Immature natural killer cell (primary cell): ENCODE measurements around the gene RIT2. TPM values are rescaled to one million over a fixed set of nuclear protein-coding genes. Genes with fewer than 3 reads are reported as not detected.
"Not testable (repeated sequence)": the region's sequence is repeated elsewhere in the genome, so short reads cannot be mapped to it uniquely, and the experiment has no call there.

ENCODE experiments used
- DNase-seq, 3 donors: peaks; one replicate each; pipeline ENCODE4 v3.0.0; 2022; ENCODE audit warnings: mixed read lengths in 1 of 3
- H3K27ac Mint-ChIP-seq, 6 donors: one replicate each; pipeline ENCODE4 v1.8.0; 2020; ENCODE audit warnings: mixed read lengths in 6 of 6, mild to moderate bottlenecking in 5 of 6, inconsistent platforms in 4 of 6, moderate library complexity in 3 of 6
- H3K27me3 Mint-ChIP-seq, 3 donors: one replicate each; pipeline ENCODE4 v1.8.0; 2020 to 2021; ENCODE audit warnings: low read depth in 3 of 3, mild to moderate bottlenecking in 3 of 3, mixed read lengths in 3 of 3, moderate library complexity in 3 of 3, inconsistent platforms in 1 of 3
- H3K36me3 Mint-ChIP-seq, 3 donors: one replicate each; pipeline ENCODE4 v1.8.0; 2020; ENCODE audit warnings: mixed read lengths in 3 of 3, inconsistent platforms in 2 of 3, mild to moderate bottlenecking in 2 of 3
- H3K4me1 Mint-ChIP-seq, 2 donors: one replicate each; pipeline ENCODE4 v1.8.0; 2020; ENCODE audit warnings: inconsistent platforms in 2 of 2, mild to moderate bottlenecking in 2 of 2, mixed read lengths in 2 of 2, moderate library complexity in 1 of 2
- H3K4me3 Mint-ChIP-seq, 5 donors: one replicate each; pipeline ENCODE4 v1.8.0; 2020; ENCODE audit warnings: mild to moderate bottlenecking in 5 of 5, mixed read lengths in 5 of 5, inconsistent platforms in 3 of 5, moderate library complexity in 3 of 5
- H3K9me3 Mint-ChIP-seq, 6 donors: one replicate each; pipeline ENCODE4 v1.8.0; 2020; ENCODE audit warnings: mild to moderate bottlenecking in 6 of 6, mixed read lengths in 6 of 6, inconsistent platforms in 4 of 6, moderate library complexity in 3 of 6
- polyA plus RNA-seq, 3 donors: library from polyadenylated mRNA; unstranded; fragments of 300-500 nt; fragmentation: Illumina TruSeq; gene quantifications; one replicate each; pipeline ENCODE4 v1.2.3, GENCODE V29; 2021

RIT2 gene
- polyA plus RNA-seq, 3 donors from 2014 or later, result not detected

DNA sequence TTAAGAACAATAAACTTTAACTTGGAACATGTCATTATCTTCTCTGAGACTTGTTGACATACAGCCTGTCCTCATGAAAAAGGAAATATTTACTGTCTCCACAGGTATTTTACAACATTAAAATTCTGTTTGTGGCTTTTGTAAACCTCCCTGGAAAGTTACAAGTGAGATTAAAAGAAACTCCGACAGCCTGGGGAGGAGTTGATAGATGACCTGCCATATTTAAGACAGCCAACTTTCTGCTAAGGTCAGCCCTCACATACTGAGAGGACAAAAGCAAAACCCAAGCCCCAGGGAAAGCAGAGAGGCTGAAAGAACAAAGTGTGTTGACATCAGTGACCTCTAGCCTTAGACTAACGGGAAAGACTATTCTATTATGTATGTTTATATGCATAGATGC lies 350.2 kb downstream of the RIT2 start:
- peaks cover 0 to 3% (median 0%) of the 10 kb centered on the region in 3 donors for H3K36me3 Mint-ChIP-seq
- no peak overlapping the region for H3K4me3 Mint-ChIP-seq
- peaks cover 5 to 40% (median 20%) of the 10 kb centered on the region in 6 donors for H3K9me3 Mint-ChIP-seq
- no peaks in the 10 kb centered on the region for H3K4me1 Mint-ChIP-seq
- no peak overlapping the region for H3K27ac Mint-ChIP-seq
- peaks cover 0 to 1% (median 0%) of the 10 kb centered on the region in 3 donors for H3K27me3 Mint-ChIP-seq
- no peak for DNase-seq

DNA sequence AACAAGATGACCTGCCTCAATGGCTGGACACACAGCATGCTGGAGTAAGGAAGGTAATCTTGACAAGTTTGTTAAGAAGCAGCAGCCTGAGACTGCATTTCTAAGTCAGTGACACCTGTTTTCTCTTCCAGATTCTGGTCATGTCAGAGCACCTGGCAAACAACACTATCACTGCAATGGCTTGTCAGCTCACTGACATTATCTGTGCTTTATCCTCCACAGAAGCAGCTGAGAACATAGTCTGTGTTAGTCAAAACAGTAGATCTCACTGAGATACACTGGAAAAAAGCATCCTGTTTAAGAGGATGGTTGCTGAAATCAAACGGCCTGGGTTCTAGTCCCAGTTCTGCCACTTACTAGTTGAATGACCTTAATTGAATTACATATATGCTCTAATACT lies 355.2 kb downstream of the RIT2 start:
- peaks cover 5 to 31% (median 17%) of the 10 kb centered on the region in 6 donors for H3K9me3 Mint-ChIP-seq
- no peak overlapping the region for H3K27ac Mint-ChIP-seq
- H3K36me3 Mint-ChIP-seq, result no peaks in the 10 kb centered on the region
- DNase-seq, result no peak
- H3K27me3 Mint-ChIP-seq, result no peaks in the 10 kb centered on the region
- no peaks in the 10 kb centered on the region for H3K4me1 Mint-ChIP-seq
- no peak overlapping the region for H3K4me3 Mint-ChIP-seq

DNA sequence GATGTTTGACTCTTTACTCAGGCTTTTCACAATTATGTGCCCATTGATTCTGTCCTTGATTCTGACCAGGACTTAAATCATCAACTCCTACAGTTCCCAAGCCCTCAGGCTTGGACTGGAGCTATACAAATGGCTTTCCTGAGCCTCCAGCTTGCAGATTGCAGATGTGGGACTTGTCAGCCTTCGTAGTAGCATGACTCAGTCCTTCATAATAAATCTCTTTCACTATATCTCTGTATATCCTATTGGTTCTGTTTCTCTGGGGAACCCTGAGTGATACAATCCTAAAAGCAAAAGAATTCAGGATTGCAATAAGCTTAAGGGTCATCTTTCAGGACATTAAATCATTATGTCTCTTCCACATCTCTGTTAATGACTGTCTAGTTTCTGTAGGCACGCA lies 356.6 kb downstream of the RIT2 start:
- no peaks in the 10 kb centered on the region for H3K27me3 Mint-ChIP-seq
- no peaks in the 10 kb centered on the region for H3K4me1 Mint-ChIP-seq
- no peak overlapping the region for H3K27ac Mint-ChIP-seq
- peaks cover 6 to 23% (median 16%) of the 10 kb centered on the region in 6 donors for H3K9me3 Mint-ChIP-seq
- no peak for DNase-seq
- no peak overlapping the region for H3K4me3 Mint-ChIP-seq
- H3K36me3 Mint-ChIP-seq, result no peaks in the 10 kb centered on the region

DNA sequence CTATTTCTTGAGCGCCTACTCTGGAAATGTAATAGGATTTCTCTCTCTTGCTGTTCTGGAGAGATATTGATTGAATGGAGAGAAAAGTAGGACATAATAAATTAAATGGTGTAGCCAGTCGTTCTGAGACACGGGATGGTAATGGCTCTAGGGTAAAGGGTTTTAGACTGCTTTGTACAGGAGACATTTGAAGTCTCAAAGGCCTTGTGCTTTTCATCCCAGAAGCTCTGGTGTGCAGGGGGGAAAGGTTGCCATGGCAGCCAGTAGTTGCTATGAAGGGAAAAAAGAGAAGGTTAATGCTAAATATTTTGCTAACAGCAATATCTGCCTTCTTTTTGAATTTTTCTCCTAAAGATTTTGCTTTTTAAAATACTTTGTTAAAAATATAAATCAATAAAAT lies 359.3 kb downstream of the RIT2 start:
- Mint-ChIP-seq H3K4me3 (no peak overlapping the region), H3K36me3 (no peaks in the 10 kb centered on the region), H3K27me3 (no peaks in the 10 kb centered on the region), H3K27ac (no peak overlapping the region), H3K4me1 (no peaks in the 10 kb centered on the region), H3K9me3 (peaks cover 6 to 23% (median 13%) of the 10 kb centered on the region in 6 donors)
- DNase-seq, result no peak

DNA sequence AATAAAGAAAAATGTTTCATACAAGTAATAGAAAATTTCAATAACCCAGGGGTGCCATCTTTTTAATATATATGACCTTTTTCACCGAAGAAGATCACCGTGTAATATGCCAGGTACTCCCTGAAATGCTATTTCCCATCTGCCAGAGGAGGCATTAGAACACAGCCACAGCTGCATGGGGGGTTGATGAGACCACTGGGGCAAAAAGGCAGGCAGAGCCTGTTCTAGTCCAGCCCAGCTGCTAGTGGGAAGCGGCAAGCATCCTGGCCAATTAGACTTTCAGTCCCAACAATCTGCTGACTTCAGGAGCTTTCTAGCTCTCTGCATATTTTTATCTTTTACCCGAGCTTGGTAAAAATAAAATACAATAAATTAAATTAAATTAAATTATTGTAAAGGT lies 362.6 kb downstream of the RIT2 start:
- H3K4me3 Mint-ChIP-seq, result no peak overlapping the region
- no peak for DNase-seq
- no peaks in the 10 kb centered on the region for H3K36me3 Mint-ChIP-seq
- peaks cover 3 to 18% (median 8%) of the 10 kb centered on the region in 6 donors for H3K9me3 Mint-ChIP-seq
- no peak overlapping the region for H3K27ac Mint-ChIP-seq
- no peaks in the 10 kb centered on the region for H3K4me1 Mint-ChIP-seq
- no peaks in the 10 kb centered on the region for H3K27me3 Mint-ChIP-seq

DNA sequence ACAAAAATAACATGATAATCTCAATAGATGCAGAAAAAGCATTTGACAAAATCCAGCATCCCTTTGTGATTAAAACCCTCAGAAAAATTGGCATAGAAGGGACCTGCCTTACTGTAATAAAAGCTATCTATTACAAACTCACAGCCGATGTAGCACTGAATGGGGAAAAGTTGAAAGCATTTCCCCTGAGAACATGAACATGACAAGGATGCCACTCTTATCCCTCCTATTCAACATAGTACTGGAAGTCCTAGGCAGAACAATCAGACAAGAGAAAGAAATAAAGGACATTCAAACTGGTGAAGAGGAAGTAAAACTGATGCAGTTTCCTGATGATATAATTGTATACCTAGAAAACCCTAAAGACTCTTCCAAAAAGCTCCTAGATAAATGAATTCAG lies 368.7 kb downstream of the RIT2 start:
- Mint-ChIP-seq H3K4me1 (no peaks in the 10 kb centered on the region), H3K4me3 (no peak overlapping the region), H3K27me3 (peaks cover 0 to 2% (median 0%) of the 10 kb centered on the region in 3 donors), H3K36me3 (no peaks in the 10 kb centered on the region), H3K27ac (no peak overlapping the region), H3K9me3 (peaks cover 0 to 19% (median 2%) of the 10 kb centered on the region in 6 donors)
- DNase-seq, result no peak

DNA sequence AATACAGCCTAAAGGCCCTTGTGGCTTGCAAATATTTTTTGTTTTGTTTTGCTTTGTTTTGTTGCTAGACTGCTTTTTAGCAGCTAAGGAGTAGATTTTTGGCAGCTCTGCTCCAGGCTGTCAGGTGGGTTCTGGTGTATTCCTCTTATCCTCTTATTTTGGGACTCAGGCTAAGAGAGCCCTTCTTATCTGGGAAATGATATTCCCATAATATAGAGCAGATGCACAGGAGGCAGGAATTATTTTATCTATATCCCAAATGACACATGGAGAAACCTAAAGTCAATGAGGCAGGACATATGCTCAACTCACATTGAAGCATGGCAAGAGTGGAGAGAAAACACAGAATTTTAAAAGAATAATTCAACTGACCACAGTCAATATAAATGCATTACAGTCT lies 369.6 kb downstream of the RIT2 start:
- no peak overlapping the region for H3K4me3 Mint-ChIP-seq
- peaks cover 0 to 2% (median 0%) of the 10 kb centered on the region in 3 donors for H3K27me3 Mint-ChIP-seq
- no peaks in the 10 kb centered on the region for H3K4me1 Mint-ChIP-seq
- H3K36me3 Mint-ChIP-seq, result no peaks in the 10 kb centered on the region
- no peak for DNase-seq
- H3K27ac Mint-ChIP-seq, result no peak overlapping the region
- peaks cover 0 to 19% (median 2%) of the 10 kb centered on the region in 6 donors for H3K9me3 Mint-ChIP-seq

DNA sequence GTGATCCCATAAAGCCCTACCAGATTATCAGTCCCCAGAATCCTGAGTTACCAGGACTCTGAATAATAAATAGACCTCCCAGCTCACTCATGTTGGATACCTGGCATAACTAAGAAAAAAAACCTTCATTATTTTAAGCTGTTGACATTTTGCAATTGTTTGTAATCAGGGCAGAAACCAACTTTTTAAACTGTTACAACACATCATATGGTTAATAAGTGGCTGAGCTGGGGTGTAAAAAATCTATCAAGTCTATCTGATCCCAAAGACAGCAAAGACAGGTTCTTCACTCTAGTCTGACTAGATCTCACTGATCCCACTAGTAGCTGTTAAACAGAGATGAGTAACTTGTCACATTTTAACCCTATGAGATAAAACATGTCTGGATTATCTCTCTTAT lies 370.3 kb downstream of the RIT2 start:
- Mint-ChIP-seq H3K27me3 (peaks cover 0 to 2% (median 0%) of the 10 kb centered on the region in 3 donors), H3K36me3 (no peaks in the 10 kb centered on the region), H3K9me3 (peaks cover 0 to 19% (median 2%) of the 10 kb centered on the region in 6 donors), H3K27ac (no peak overlapping the region), H3K4me1 (no peaks in the 10 kb centered on the region), H3K4me3 (no peak overlapping the region)
- no peak for DNase-seq

DNA sequence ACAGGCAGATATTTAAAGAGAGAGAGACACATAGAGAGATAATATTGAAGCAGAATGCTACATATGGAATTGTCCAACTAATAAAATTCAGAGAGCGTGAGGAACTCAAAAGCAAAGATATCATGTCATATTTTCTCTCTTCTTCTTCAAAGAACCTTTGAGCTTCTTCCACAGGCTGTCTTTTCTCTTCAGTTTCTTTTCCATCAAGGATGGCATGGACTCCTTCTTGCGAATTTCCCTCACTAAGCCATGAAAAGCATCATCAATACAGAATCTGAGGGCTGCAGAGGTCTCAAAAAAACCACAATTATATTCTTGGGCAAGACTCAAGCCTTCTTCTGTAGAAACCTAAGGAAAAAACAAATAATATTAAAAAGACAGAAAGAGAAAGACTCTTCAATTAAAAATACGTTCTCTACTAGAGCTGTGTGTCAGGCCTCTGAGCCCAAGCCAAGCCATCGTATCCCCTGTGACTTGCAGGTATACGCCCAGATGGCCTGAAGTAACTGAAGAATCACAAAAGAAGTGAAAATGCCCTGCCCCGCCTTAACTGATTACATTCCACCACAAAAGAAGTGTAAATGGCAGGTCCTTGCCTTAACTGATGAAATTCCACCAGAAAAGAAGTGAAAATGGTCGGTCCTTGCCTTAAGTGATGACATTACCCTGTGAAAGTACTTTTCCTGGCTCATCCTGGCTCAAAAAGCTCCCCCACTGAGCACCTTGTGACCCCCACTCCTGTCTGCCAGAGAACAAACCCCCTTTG lies 371.9 kb downstream of the RIT2 start:
- H3K4me1 Mint-ChIP-seq, result no peaks in the 10 kb centered on the region
- peaks cover 0 to 2% (median 0%) of the 10 kb centered on the region in 3 donors for H3K27me3 Mint-ChIP-seq
- peaks cover 0 to 21% (median 2%) of the 10 kb centered on the region in 6 donors for H3K9me3 Mint-ChIP-seq
- no peak overlapping the region for H3K27ac Mint-ChIP-seq
- H3K4me3 Mint-ChIP-seq, result no peak overlapping the region
- H3K36me3 Mint-ChIP-seq, result no peaks in the 10 kb centered on the region
- no peak for DNase-seq

DNA sequence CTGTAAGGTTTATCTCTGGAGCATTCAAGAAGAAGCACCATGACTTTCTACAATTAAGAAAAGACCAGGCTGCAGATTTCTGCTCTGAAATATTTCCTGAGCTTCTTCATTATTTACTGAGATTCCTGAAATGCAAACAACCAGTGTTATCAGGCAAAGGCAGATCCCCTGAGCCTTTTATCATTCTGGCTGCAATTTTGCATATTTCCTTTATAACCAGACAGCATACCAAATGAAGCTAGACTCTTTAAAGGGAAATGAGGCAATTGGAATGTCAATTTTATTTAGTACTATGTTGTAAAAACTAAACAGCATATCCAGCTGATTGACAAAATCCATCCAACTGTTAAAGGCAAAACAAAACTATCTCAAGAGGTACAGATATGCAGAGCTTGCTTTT lies 372.5 kb downstream of the RIT2 start:
- Mint-ChIP-seq H3K27me3 (peaks cover 0 to 2% (median 0%) of the 10 kb centered on the region in 3 donors), H3K4me1 (no peaks in the 10 kb centered on the region), H3K4me3 (no peak overlapping the region), H3K27ac (no peak overlapping the region), H3K36me3 (no peaks in the 10 kb centered on the region), H3K9me3 (peaks cover 0 to 27% (median 3%) of the 10 kb centered on the region in 6 donors)
- DNase-seq, result no peak

DNA sequence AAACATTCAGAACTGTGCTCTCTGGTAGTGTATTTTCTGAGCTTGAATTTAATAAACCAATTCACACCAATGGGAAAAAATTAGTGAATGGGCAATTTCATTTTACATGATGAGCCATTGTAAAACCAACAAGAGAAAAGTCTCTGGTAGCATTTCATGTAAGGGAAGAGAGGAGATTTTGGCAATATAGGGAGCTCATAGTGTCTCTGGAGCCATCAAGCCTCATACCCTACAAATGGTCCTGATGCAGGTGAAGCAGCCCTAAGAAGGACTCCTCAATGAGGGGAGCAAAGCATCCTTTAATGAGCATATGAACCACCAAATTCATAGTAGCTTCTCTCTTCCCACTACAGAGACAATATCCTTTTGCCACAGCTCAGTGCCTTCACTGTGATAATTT lies 373.0 kb downstream of the RIT2 start:
- Mint-ChIP-seq H3K4me1 (no peaks in the 10 kb centered on the region), H3K4me3 (no peak overlapping the region), H3K36me3 (no peaks in the 10 kb centered on the region), H3K27me3 (peaks cover 0 to 2% (median 0%) of the 10 kb centered on the region in 3 donors), H3K9me3 (peaks cover 0 to 29% (median 4%) of the 10 kb centered on the region in 6 donors), H3K27ac (no peak overlapping the region)
- no peak for DNase-seq

DNA sequence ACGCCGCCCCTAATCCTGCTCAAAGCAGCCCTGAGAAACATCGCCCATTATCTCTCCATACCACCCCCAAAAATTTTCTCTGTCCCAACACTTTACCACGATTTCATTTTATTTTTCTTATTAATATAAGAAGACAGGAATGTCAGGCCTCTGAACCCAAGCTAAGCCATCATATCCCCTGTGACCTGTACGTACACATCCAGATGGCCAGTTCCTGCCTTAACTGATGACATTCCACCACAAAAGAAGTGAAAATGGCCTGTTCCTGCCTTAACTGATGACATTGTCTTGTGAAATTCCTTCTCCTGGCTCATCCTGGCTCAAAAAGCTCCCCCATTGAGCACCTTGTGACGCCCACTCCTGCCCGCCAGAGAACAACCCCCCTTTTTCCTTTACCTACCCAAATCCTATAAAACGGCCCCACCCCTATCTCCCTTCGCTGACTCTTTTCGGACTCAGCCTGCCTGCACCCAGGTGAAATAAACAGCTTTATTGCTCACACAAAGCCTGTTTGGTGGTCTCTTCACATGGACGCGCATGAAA lies 373.6 kb downstream of the RIT2 start:
- not testable (repeated sequence) for H3K27ac Mint-ChIP-seq, H3K4me1 Mint-ChIP-seq, H3K36me3 Mint-ChIP-seq, H3K27me3 Mint-ChIP-seq, H3K4me3 Mint-ChIP-seq, DNase-seq
- peaks cover 0 to 28% (median 4%) of the 10 kb centered on the region in 6 donors for H3K9me3 Mint-ChIP-seq

DNA sequence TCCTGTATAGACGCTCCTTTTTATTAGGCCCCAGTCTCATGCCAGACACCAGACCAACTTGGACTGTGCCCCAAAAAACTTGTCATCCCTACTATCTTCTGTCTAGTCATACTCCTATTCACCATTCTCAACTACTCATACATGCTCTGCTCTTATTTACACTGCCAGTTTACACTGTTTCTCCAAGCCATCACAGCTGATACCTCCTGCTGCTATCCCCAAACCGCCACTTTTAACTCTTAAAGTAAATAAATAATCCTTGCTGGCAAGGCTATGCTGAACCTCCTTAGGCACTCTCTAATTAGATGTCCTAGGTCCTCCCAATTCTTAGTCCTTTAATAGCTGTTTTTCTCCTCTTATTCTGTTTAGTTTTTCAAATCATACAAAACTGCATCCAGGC lies 374.2 kb downstream of the RIT2 start:
- DNase-seq, H3K4me1 Mint-ChIP-seq, H3K36me3 Mint-ChIP-seq, H3K27me3 Mint-ChIP-seq, H3K4me3 Mint-ChIP-seq, H3K27ac Mint-ChIP-seq: not testable (repeated sequence)
- H3K9me3 Mint-ChIP-seq, result peaks cover 0 to 28% (median 6%) of the 10 kb centered on the region in 6 donors

DNA sequence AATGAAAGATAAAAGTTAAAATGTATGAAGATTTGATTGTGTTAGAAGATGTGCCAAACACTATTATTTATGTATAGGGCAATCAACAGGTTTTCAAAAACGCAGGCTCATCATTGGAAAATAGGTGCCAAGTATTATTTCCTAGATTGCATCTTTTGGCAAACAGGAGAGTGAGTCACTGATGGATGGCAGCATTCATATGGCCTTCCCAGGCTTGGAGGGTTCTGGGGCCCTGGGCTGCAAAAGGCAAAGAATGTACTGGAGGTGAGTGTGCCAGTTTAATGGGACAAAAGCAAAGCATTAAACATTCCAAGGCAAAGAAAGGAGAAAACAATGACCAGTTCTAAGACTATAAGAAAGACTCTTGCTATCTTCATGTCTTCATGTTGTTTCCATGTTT lies 379.4 kb downstream of the RIT2 start:
- H3K4me3 Mint-ChIP-seq, result no peak overlapping the region
- H3K27ac Mint-ChIP-seq, result no peak overlapping the region
- peaks cover 0 to 1% (median 0%) of the 10 kb centered on the region in 3 donors for H3K27me3 Mint-ChIP-seq
- no peaks in the 10 kb centered on the region for H3K4me1 Mint-ChIP-seq
- peaks cover 0 to 23% (median 8%) of the 10 kb centered on the region in 6 donors for H3K9me3 Mint-ChIP-seq
- no peak for DNase-seq
- H3K36me3 Mint-ChIP-seq, result no peaks in the 10 kb centered on the region
